Measurements from ENCODE around the gene SIX3. TPM values are rescaled to one million over a fixed set of nuclear protein-coding genes. Genes with fewer than 3 reads are reported as not detected.

SIX3 gene
- total and polyA plus RNA-seq, 2 of the 4 experiments (the other 2 are of a cell fraction) = not detected

- H2BK20ac ChIP-seq (ENCODE audit: low read depth, low read length) = no peak overlapping the region
Measured at GRCh38 chr2:44933434-44933951, 8.0 kb upstream of the SIX3 start.

More at GRCh38 chr2:44933434-44933951, 8.0 kb upstream of the SIX3 start:
- ATAC-seq (ENCODE audit: low read depth) = no peak
- no peak overlapping the region for H2AK5ac ChIP-seq (ENCODE audit: low read depth, low read length)
- no peak overlapping the region for H4K91ac ChIP-seq (ENCODE audit: insufficient read depth, low read depth, low read length)
- intact Hi-C loops (cut with micrococcal nuclease) = no loop called here
- H3K14ac ChIP-seq (replicated peaks; ENCODE audit: low read depth, low read length) = no peak overlapping the region
- H2AK9ac ChIP-seq (replicated peaks; ENCODE audit: low read depth, low read length, poor library complexity) = no peak overlapping the region
- peaks cover 96% of the 10 kb centered on the region for H3K27me3 ChIP-seq (ENCODE audit: control insufficient read depth, insufficient read depth, low read length)
- H3K4me1 ChIP-seq (ENCODE audit: control insufficient read depth, insufficient read depth, low read length) = no peaks in the 10 kb centered on the region; the same call in 1 of the 2 replicates
- H4K8ac ChIP-seq (ENCODE audit: low read depth in 2 of 2, low read length in 2 of 2) = no peak overlapping the region
- no peak overlapping the region for H2BK120ac ChIP-seq (ENCODE audit: low read depth, low read length)
- H3K4me2 ChIP-seq (ENCODE audit: low read depth, low read length) = no peak overlapping the region
- H4K20me1 ChIP-seq (ENCODE audit: insufficient read depth, low read length) = no peaks in the 10 kb centered on the region
- H3K23ac ChIP-seq (ENCODE audit: low read depth, low read length) = no peak overlapping the region
- no peak overlapping the region for H3K4me3 ChIP-seq (ENCODE audit: insufficient read depth, low read depth, low read length)
- dilution Hi-C loops (cut with HindIII; ENCODE audit: low sequenced_read_pairs, unreplicated experiment) = no loop called here
- no peak for DNase-seq
- H3K79me1 ChIP-seq (ENCODE audit: low read depth in 1 of 2, low read length in 2 of 2) = no peaks in the 10 kb centered on the region
- H3K27ac ChIP-seq (ENCODE audit: insufficient read depth, low read length) = no peak overlapping the region
- peaks cover 2% of the 10 kb centered on the region for H3K9me3 ChIP-seq (ENCODE audit: control insufficient read depth, insufficient read depth, low read length)
- no peak overlapping the region for H3K18ac ChIP-seq (ENCODE audit: low read depth, low read length)
- no peaks in the 10 kb centered on the region for H3K36me3 ChIP-seq (ENCODE audit: control insufficient read depth, insufficient read depth, low read length)
- no TSS peak for BruUV-seq (replicated peaks)
- ChIA-PET POLR2A (ENCODE audit: unreplicated experiment) (no interaction called here), CTCF (no interaction called here)
- in situ Hi-C loops (cut with MboI; ENCODE audit: low sequenced_read_pairs) = no loop called here
- H3K9ac ChIP-seq (ENCODE audit: low read depth, low read length) = no peak overlapping the region
- no peak overlapping the region for H2BK15ac ChIP-seq (ENCODE audit: low read depth, low read length)
- no peak for TF ChIP-seq MAFK (IDR thresholded peaks at IDR 0.05; ENCODE audit: low read depth, low read length)
- no peak for TF ChIP-seq USF2 (IDR thresholded peaks at IDR 0.05; ENCODE audit: low read depth, low read length)
- TF ChIP-seq CTCF (conservative IDR thresholded peaks at IDR 0.05; ENCODE audit: low read depth, low read length) = no peak
- TF ChIP-seq POLR2A (IDR thresholded peaks at IDR 0.05; ENCODE audit: low read depth, low read length) = no peak
- TF ChIP-seq RFX5 (IDR thresholded peaks at IDR 0.05; ENCODE audit: low read depth, low read length) = no peak
- TF ChIP-seq CEBPB (IDR thresholded peaks at IDR 0.05; ENCODE audit: low read depth, low read length) = no peak
- TF ChIP-seq MAZ (IDR thresholded peaks at IDR 0.05; ENCODE audit: borderline replicate concordance, low read depth, low read length) = no peak
- no peak for TF ChIP-seq RCOR1 (IDR thresholded peaks at IDR 0.05; ENCODE audit: insufficient replicate concordance, low read length)
- no peak for TF ChIP-seq ELK1 (IDR thresholded peaks at IDR 0.05; ENCODE audit: borderline replicate concordance, low read depth, low read length)
- no peak for TF ChIP-seq BHLHE40 (IDR thresholded peaks at IDR 0.05; ENCODE audit: low read depth, low read length)
- TF ChIP-seq MXI1 (IDR thresholded peaks at IDR 0.05; ENCODE audit: borderline replicate concordance, low read depth, low read length) = no peak
- TF ChIP-seq RAD21 (IDR thresholded peaks at IDR 0.05; ENCODE audit: low read length) = no peak
- no peak for TF ChIP-seq NFE2L2 (IDR thresholded peaks at IDR 0.05; ENCODE audit: low read depth, low read length)
- TF ChIP-seq CHD1 (IDR thresholded peaks at IDR 0.05; ENCODE audit: low read depth, low read length) = no peak
- TF ChIP-seq FOS (IDR thresholded peaks at IDR 0.05; ENCODE audit: low read depth, low read length) = no peak
- no peak for TF ChIP-seq SMC3 (IDR thresholded peaks at IDR 0.05; ENCODE audit: low read depth, low read length)
- H3K9me1 ChIP-seq (ENCODE audit: insufficient read depth, low read length) = no peaks in the 10 kb centered on the region
- no peak overlapping the region for H2AFZ ChIP-seq (replicated peaks; ENCODE audit: low read length, poor library complexity)
- H3K4ac ChIP-seq (ENCODE audit: low read depth, low read length) = no peak overlapping the region
- WGBS, 2 experiments (ENCODE audit: extremely low coverage in 2 of 2, insufficient read length in 1 of 2) = 10% methylated on average over 6 of the region's 19 CpGs; no CpG with 5 or more reads in 1 of the 2 experiments
- H2BK5ac ChIP-seq (ENCODE audit: low read depth, low read length, poor library complexity, severe bottlenecking) = no peak overlapping the region
- no peak overlapping the region for H4K5ac ChIP-seq (ENCODE audit: low read depth, low read length)
- H3K56ac ChIP-seq (ENCODE audit: extremely low read depth, insufficient read depth, low read length) = no peak overlapping the region
